Gastroesophageal sphincter (tissue), 3 donors: Measurements from ENCODE around the gene WDR5.

Source experiments
- EP300 ChIP-seq: sonication (generic); formaldehyde crosslinking; IDR thresholded peaks from one replicate; pipeline ENCODE4 v1.6.1; 2017; ENCODE audit warnings: antibody characterized with exemption, mild to moderate bottlenecking
- POLR2A ChIP-seq, 2 donors: fragments of 450-650 bp; IDR thresholded peaks; one replicate each; pipeline ENCODE4 v1.6.1; 2017; ENCODE audit warnings: antibody characterized with exemption in 2 of 2, mild to moderate bottlenecking in 2 of 2, moderate library complexity in 1 of 2
- TF ChIP-seq, protein P1 (sequence below), 4 experiments: fragments of 200-600 bp in 2 of 4; fragments of 450-650 bp in 2 of 4; sonication (generic) in 1 of 4; IDR thresholded peaks; one replicate each; pipeline ENCODE4 v1.5.1; 2017 to 2019; ENCODE audit warnings: antibody characterized with exemption in 4 of 4, mild to moderate bottlenecking in 2 of 4, moderate library complexity in 2 of 4

DNA sequence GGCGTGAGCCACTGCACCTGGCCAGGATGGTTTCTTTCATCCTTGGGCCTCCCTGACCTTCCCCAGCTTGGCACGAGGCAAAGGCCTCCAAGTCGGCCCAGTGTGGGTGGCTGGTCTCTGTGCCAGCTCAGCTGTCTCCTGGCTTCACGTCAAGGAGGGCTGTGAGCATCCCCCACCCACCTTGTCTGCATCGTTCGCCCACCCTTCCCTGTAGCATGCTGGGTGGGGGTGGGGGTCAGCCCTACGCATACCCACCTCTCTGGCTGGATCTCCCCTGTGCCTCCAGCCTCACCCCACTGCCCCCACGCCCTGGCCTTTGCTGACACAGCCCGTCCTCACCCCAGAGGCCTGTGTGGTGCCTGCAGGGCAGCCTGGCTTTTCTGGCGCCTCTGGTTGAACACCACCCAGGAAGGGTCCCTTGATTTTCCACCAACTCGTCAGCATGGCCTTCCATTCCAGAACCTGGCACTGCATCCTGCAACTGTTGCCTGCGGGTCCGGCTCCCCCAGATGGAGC, 8.8 kb upstream of the WDR5 start:
- TF ChIP-seq, protein P1, sequence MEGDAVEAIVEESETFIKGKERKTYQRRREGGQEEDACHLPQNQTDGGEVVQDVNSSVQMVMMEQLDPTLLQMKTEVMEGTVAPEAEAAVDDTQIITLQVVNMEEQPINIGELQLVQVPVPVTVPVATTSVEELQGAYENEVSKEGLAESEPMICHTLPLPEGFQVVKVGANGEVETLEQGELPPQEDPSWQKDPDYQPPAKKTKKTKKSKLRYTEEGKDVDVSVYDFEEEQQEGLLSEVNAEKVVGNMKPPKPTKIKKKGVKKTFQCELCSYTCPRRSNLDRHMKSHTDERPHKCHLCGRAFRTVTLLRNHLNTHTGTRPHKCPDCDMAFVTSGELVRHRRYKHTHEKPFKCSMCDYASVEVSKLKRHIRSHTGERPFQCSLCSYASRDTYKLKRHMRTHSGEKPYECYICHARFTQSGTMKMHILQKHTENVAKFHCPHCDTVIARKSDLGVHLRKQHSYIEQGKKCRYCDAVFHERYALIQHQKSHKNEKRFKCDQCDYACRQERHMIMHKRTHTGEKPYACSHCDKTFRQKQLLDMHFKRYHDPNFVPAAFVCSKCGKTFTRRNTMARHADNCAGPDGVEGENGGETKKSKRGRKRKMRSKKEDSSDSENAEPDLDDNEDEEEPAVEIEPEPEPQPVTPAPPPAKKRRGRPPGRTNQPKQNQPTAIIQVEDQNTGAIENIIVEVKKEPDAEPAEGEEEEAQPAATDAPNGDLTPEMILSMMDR (IDR thresholded peaks at IDR 0.05) = no peak
- no peak for TF ChIP-seq EP300
- no peak for TF ChIP-seq POLR2A (IDR thresholded peaks at IDR 0.05)
